Activated effector memory CD4-positive, alpha-beta T cell treated with Interleukin-2 at 50 U/mL for 16 hours (primary cell): ENCODE data around the gene KHDC1L.
"Not testable (repeated sequence)": the region's sequence is repeated elsewhere in the genome, so short reads cannot be mapped to it uniquely, and the experiment has no call there.

Source experiments
- DNase-seq: peaks from one replicate; pipeline ENCODE4 v3.0.0-alpha.2; 2020

KHDC1L gene

GRCh38 chr6:73204252-73204651 is 21.0 kb downstream of the KHDC1L start:
- DNase-seq: no peak

DNA sequence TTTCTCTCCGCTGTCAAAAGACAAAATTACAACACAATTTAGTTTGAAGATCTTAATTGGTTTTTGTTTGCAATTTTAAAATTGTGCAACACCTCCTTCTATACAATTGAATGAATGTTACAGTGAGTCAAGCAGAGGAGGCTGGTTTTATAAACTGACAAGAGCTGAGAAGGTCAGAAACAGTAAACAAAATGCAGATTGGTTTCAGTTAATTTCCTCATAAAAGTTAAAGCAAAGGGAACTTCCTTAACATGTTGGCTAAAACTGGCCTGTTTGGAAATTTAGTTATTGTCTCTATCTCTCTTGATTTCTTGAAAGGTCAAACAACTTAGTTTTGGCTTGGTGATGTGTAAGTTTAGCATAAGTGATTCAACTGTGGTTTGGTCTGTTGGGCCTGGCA is 22.2 kb downstream of the KHDC1L start:
- no peak for DNase-seq

- no peak for DNase-seq
These were observed 24.6 kb downstream of the KHDC1L start for GRCh38 chr6:73200735-73201134.

- DNase-seq: no peak
These were observed 25.0 kb downstream of the KHDC1L start for GRCh38 chr6:73200247-73200646.

GRCh38 chr6:73194744-73195143 is 30.6 kb downstream of the KHDC1L start:
- DNase-seq: no peak

GRCh38 chr6:73193302-73193701 is 32.0 kb downstream of the KHDC1L start:
- DNase-seq: not testable (repeated sequence)

GRCh38 chr6:73182021-73182607 is 43.2 kb downstream of the KHDC1L start:
- DNase-seq: no peak

- DNase-seq: no peak
These were observed 44.3 kb downstream of the KHDC1L start for GRCh38 chr6:73180763-73181619.

GRCh38 chr6:73180076-73180738 is 45.1 kb downstream of the KHDC1L start:
- no peak for DNase-seq

DNA sequence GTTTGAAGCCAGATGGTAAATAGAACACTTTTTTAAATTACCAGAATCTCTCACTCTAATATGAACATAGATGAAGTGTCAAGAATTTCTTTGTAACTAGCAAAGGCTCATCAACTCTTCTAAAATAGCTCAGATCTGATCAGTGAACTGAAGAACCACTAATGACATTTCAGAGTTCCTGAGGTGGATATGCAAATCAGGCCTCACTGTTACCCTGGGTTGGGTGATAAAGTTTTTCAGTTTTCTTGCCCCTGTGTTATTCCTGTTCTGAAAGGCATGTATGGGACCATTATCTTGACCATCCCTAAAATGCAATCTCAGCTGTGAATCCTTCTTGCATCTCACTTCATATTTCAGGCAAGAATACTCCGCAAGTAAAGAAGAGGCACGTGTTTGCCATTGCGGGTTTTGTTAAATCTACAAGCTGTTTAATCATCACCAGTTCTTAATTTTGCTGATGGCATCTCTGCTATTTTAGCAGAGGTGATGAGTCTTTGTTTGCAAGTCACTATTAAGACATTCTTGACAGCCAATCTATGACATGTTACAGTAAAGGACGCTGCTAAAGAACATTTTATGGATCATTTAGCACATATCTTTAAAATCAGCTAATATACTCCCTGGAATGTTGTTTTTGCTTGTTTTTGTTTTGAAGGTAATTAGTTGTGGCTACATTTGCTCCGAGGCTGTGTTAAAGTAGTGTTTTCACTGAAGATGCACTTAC is 47.9 kb downstream of the KHDC1L start:
- DNase-seq: no peak

DNA sequence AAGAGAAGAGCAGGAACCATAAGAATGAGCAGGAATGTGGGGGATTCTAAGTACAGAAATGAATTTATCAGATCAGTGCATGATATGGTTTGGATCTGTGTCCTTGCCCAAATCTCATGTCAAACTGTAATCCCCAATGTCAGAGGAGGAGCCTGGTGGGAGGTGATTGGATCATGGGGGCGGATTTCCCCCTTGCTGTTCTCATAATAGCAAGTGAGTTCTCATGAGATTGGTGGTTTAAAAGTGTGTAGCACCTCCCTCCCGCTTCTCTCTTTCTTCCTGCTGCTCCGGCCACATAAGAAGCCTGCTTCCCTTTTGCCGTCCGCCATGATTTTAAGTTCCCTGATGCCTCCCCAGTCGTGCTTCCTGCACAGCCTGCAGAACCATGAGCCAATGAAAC is 49.2 kb downstream of the KHDC1L start:
- no peak for DNase-seq

- DNase-seq: no peak
These were observed 50.6 kb downstream of the KHDC1L start for GRCh38 chr6:73174646-73175045.
